DMS153 treated with DMSO at 0.1 percent for 48 hours (cell line): ENCODE measurements around the gene TTC38.

Source experiments
- DNase-seq: peaks from one replicate; lab custom pipeline; 2025; ENCODE audit not compliant: unreplicated experiment; lab: John Stamatoyannopoulos, UW

TTC38 gene

GRCh38 chr22:46267431-46268279 is at the start of gene TTC38:
TSS of gene TTC38 (plus strand) at chr22:46268008. CDS start at chr22:46268040, 32 bp downstream.
- peak; percentile 7 for DNase-seq

- no peak for DNase-seq
Measured at GRCh38 chr22:46219636-46220035, 48.2 kb upstream of the TTC38 start.

- DNase-seq: no peak
Measured at GRCh38 chr22:46220921-46221320, 46.9 kb upstream of the TTC38 start.

GRCh38 chr22:46224044-46224897 is 43.5 kb upstream of the TTC38 start:
- no peak for DNase-seq

- DNase-seq: no peak
Measured at GRCh38 chr22:46224898-46225290, 42.9 kb upstream of the TTC38 start.

- no peak for DNase-seq
Measured at GRCh38 chr22:46225631-46226030, 42.2 kb upstream of the TTC38 start.

GRCh38 chr22:46226577-46226976 is 41.2 kb upstream of the TTC38 start:
- no peak for DNase-seq

- no peak for DNase-seq
Measured at GRCh38 chr22:46229701-46230100, 38.1 kb upstream of the TTC38 start.

GRCh38 chr22:46230262-46230901 is 37.4 kb upstream of the TTC38 start:
- no peak for DNase-seq

GRCh38 chr22:46233231-46233630 is 34.6 kb upstream of the TTC38 start:
- DNase-seq: no peak

GRCh38 chr22:46234969-46235368 is 32.8 kb upstream of the TTC38 start:
- DNase-seq: no peak

- no peak for DNase-seq
Measured at GRCh38 chr22:46237453-46238124, 30.2 kb upstream of the TTC38 start.

GRCh38 chr22:46238541-46238940 is 29.3 kb upstream of the TTC38 start:
- no peak for DNase-seq

GRCh38 chr22:46239261-46240048 is 28.4 kb upstream of the TTC38 start:
- DNase-seq: no peak

GRCh38 chr22:46240073-46240472 is 27.7 kb upstream of the TTC38 start:
- no peak for DNase-seq

GRCh38 chr22:46240506-46240905 is 27.3 kb upstream of the TTC38 start:
- no peak for DNase-seq

- DNase-seq: no peak
Measured at GRCh38 chr22:46240907-46241306, 26.9 kb upstream of the TTC38 start.

- DNase-seq: no peak
Measured at GRCh38 chr22:46241396-46242007, 26.3 kb upstream of the TTC38 start.

GRCh38 chr22:46242076-46242475 is 25.7 kb upstream of the TTC38 start:
- DNase-seq: no peak

- no peak for DNase-seq
Measured at GRCh38 chr22:46244771-46245170, 23.0 kb upstream of the TTC38 start.
